DMS79 treated with DMSO at 0.1 percent for 48 hours (cell line): ENCODE results near the gene SNN.

Source experiments
- DNase-seq: peaks from one replicate; lab custom pipeline; 2025; lab: John Stamatoyannopoulos, UW

SNN gene

DNA sequence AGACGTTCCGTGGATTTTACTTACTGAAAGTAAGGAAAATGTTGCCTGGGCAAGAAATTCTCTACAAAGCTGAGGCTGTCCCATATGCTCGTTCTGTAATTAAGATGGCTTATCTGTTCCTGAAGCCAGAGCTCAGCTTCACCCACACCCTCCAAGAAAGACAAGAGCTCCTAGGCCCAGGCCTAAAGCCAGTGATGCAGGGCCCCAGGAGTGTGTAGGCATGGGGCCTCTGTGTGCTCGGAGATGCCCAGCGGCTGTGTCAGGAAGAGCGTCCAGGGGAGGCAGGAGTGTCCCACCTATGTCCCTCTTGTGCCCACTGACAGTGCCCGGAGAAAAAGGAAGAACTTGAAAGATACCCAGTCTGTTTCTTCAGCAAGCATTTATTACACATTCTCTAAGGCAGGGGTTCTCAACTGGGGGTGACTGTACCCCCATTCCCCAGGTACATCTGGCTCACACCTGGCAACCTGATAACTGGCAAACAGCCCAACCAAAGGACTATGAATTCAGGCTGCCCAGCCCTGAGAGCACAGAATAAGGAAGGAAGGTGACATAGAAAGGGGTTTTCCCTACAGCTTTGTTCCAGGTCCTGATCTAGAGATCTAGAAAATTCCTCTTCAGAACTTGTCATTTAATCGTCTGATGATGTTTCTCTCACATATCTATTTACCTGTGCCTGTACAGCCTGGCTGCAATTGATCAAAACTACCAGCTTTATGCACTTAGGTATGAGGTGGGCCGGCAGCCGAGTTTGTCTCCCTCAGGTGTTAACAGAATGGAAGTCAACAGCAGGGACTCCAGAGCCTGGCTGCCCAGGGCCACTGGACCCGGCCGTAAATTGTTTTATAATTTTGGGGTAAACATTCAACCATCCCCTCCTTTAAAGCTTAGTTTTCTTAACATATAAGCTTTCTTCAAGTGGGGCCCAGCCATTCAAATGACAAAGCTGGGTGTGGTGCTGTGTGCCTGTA, 12.0 kb downstream of the SNN start:
- no peak for DNase-seq

GRCh38 chr16:11681556-11681955, 13.3 kb downstream of the SNN start:
- no peak for DNase-seq

- no peak for DNase-seq
These were observed 13.9 kb downstream of the SNN start for GRCh38 chr16:11681976-11682654.

GRCh38 chr16:11682655-11683096, 14.4 kb downstream of the SNN start:
- no peak for DNase-seq

- DNase-seq = no peak
These were observed 14.9 kb downstream of the SNN start for GRCh38 chr16:11683145-11683544.

DNA sequence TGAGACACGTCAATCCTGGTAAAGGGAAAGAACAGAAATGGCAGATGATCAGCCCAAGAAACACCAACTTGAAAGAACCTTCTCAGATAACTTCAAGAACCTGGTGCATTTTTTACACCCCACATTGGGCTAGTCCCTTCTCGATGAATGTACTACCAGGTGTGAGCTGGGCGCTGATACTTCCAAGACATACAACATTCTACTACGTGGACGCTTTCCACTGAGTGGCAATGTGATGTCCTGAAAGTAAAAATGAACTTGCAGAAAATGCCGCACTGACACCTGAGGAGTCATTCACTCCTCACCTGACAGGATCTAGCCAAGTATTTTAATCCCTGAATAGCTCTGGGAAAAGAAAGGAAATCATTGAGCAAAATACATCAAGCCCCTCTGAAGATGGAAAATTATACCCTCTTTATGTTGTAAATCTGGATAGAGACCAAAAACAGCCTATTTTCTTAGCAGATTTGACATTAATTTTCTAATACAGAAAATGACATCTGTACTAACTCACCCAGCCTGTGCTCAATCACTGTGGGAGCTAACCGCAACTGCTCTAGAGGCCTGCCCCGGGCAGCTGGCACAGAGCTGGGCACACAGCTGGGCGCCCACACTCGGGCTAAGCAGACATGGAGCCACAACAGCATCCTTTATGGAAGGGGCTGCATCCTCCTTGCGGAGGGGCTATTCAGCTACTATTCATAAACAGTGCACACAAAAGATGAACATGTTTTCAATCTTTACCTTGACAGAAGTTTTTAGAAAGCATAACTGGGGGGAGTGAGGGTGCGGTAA, 16.2 kb downstream of the SNN start:
- DNase-seq = no peak

GRCh38 chr16:11685844-11686618, 17.8 kb downstream of the SNN start:
- DNase-seq = no peak

- DNase-seq = no peak
These were observed 18.6 kb downstream of the SNN start for GRCh38 chr16:11686713-11687380.

DNA sequence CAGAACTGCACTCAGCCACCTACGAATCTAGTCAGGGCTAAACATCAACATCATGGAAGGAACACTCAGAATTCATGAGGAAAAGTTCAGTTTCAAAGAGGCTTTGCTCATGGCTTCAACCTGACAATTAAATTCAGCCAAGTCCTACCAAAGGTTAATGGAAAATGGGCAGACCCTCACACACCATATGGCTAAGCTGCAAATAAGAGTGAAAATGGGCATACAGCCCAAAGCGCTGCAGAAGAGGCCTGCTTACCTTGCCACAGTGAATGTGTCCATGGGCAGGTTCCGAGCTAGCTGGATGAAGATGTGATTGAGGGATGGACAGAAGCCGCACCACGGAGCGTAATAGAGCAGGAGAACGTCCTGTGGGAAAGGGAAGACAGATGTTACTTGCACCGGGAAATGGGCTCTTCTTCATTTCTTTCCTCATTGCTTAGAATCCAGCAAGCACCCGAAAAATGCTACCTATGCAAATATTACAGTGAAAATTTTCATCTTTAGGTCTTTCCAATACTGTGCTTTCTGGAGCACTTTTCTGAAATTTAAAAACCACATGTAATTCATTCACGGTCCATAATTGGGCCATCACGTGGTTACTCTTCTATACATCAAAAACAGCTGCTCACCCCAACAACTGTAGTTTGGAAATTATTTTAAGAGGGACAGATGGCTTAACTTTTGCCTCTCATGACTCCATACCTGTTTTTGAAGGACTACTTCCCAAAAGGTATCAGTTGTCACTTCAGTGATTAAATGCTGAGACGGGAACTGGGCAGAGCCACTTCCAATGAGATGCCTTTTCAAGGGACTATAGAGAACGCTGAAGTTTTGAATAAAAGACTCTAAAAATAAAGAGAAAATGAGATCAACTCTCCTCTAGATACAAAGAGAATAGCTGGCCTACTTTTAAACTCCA, 19.6 kb downstream of the SNN start:
- DNase-seq = no peak

GRCh38 chr16:11688520-11688886, 20.2 kb downstream of the SNN start:
- no peak for DNase-seq

GRCh38 chr16:11689031-11689840, 21.0 kb downstream of the SNN start:
- DNase-seq = no peak

DNA sequence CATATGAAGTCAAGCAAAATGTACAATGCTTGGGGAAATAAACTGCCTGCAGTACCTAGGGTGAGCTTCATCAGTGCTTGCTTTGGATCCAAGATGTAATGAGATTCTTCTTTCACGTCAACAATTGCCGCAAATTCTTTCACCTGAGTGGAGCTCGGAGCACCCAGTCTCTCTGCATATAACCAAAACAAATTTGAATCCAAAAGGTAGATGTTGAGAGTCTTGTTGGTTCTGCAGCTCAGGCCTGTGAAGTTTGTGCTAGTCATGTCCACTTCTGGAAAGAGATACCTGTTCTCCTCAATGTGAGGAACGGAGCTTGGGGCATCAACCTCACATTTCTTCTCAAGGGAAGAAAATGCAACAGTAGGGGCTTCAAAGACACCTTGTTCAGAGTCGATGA, 23.0 kb downstream of the SNN start:
- DNase-seq = no peak

DNA sequence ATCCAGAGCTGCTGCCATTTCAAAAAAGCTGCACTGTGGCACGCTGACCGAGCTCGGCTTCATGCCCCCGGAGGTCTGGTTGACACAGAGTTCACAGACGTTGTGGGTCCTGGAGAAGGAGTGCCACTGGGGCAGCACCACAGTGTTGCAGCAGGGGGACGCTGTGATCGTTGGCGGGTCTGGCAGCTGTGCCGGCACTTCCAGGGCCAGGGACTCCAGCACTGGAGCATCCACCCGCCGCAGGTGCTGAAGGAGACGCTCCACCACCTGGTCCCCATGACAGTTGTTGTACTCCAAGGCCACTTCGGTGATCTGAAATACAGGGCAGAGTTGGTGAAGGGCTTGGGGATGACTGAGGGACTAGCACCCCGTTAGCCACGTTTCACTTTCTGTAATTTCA, 23.5 kb downstream of the SNN start:
- DNase-seq = no peak

DNA sequence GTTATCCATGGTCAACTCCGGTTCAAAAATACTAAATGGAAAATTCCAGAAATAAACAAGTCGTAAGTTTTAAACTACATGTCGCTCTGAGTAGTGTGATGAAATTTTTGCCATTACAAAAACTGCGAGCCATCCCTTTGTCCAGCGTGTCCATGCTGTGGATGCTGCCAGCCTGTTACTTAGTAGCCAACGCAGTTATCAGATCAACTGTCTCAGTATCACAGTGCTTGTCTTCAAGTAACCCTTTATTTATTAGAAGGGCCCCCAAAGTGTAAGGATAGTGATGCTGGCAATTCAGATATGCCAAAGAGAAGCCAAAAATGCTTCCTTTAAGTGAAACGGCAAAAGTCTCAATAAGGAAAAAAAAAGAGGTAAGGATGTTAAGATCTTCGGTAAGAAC, 23.9 kb downstream of the SNN start:
- no peak for DNase-seq

DNA sequence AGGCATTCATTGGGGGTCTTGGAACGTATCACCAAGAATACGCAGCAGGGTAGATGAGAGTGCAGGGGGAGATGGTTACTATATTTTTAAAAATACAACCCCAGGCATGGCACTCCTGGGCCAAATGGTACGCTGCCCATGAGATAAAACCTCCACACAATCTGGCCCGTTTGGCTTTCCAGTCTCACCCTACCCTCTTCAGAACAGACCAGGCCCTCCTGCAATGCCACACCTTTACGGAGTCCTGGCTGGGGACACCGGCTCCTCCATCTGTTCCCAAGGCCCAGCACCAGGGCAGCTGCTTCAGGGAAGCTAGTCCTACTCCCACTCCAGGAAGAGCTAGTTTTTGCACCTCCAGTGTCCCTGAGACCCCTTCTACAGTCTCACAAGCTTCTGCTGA, 24.4 kb downstream of the SNN start:
- DNase-seq = no peak

DNA sequence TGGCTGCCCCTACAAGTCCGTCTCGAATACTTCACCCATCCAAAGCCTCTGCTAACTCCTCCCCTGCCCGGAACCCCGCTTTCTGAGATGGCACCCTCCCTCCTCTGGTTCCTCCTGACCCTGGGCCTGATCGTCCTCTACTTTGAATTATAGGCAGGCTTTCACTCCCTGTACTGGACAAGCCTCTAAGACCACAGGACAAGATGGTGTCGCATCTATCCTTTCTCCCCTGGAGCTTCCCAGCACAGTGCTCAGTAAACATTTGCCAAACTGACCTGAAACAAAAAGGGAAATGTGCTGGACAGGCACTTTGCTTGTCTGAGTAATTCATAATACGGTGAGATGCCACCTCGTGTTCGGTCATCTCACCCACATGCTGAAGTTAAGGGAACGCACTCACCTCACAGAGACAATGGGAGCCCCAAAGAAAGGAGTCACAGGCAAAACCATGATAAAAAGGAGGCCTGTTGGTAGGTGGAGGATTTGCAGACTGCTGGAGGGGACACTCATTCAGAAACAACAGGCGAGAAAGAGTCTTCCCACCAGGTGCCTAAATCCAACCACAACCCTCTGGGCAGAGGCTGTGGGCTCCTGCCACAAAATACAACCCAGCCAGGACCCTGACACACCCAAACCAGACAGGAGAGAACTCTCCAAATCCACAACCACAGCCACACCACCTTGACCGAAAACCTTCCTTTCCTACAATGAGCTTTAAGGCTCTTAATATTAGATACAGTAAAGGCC, 28.2 kb downstream of the SNN start:
- DNase-seq = no peak

GRCh38 chr16:11697319-11697718, 29.1 kb downstream of the SNN start:
- no peak for DNase-seq

GRCh38 chr16:11698271-11698689, 30.0 kb downstream of the SNN start:
- DNase-seq = no peak
